Measurements from ENCODE around the gene OXCT1. TPM values are rescaled to one million over a fixed set of nuclear protein-coding genes. Genes with fewer than 3 reads are reported as not detected.

The OXCT1 gene
- total and polyA plus RNA-seq, 2 of the 4 experiments (the other 2 are of a cell fraction): 14.2 to 16.3 TPM

DNA sequence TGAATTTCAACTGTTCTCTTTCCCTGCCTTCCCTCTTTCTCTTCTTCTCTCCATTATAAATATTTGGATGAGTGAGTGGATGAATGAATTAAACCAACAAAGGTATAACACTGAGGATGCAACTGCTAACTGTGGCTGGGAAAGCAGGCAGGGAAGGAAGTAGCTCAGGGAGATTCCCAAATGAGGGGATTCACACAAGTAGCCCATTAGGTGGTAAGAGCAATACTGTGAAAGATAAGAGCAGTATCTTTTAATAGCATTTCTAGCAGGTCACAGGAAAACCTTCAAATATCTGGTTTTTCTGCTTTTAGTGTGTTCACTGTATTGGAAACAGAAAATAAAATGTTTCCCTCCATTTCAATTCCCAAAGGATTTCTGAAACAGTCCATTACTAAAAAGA lies 105.6 kb downstream of the OXCT1 start:
- TF ChIP-seq, protein P1, sequence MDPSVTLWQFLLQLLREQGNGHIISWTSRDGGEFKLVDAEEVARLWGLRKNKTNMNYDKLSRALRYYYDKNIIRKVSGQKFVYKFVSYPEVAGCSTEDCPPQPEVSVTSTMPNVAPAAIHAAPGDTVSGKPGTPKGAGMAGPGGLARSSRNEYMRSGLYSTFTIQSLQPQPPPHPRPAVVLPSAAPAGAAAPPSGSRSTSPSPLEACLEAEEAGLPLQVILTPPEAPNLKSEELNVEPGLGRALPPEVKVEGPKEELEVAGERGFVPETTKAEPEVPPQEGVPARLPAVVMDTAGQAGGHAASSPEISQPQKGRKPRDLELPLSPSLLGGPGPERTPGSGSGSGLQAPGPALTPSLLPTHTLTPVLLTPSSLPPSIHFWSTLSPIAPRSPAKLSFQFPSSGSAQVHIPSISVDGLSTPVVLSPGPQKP (IDR thresholded peaks at IDR 0.05; ENCODE audit: borderline replicate concordance, low read depth, low read length): no peak
- TF ChIP-seq NFE2L2 (IDR thresholded peaks at IDR 0.05; ENCODE audit: low read depth, low read length): no peak
- no peak for TF ChIP-seq BHLHE40 (IDR thresholded peaks at IDR 0.05; ENCODE audit: low read depth, low read length)
- TF ChIP-seq MAFK (IDR thresholded peaks at IDR 0.05; ENCODE audit: low read depth, low read length): no peak
- TF ChIP-seq, protein P2, sequence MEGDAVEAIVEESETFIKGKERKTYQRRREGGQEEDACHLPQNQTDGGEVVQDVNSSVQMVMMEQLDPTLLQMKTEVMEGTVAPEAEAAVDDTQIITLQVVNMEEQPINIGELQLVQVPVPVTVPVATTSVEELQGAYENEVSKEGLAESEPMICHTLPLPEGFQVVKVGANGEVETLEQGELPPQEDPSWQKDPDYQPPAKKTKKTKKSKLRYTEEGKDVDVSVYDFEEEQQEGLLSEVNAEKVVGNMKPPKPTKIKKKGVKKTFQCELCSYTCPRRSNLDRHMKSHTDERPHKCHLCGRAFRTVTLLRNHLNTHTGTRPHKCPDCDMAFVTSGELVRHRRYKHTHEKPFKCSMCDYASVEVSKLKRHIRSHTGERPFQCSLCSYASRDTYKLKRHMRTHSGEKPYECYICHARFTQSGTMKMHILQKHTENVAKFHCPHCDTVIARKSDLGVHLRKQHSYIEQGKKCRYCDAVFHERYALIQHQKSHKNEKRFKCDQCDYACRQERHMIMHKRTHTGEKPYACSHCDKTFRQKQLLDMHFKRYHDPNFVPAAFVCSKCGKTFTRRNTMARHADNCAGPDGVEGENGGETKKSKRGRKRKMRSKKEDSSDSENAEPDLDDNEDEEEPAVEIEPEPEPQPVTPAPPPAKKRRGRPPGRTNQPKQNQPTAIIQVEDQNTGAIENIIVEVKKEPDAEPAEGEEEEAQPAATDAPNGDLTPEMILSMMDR (conservative IDR thresholded peaks at IDR 0.05; ENCODE audit: low read depth, low read length): no peak
- TF ChIP-seq SMC3 (IDR thresholded peaks at IDR 0.05; ENCODE audit: low read depth, low read length): no peak
- TF ChIP-seq POLR2A (IDR thresholded peaks at IDR 0.05; ENCODE audit: low read depth, low read length): no peak
- no peak for TF ChIP-seq CHD1 (IDR thresholded peaks at IDR 0.05; ENCODE audit: low read depth, low read length)
- no peak for TF ChIP-seq FOS (IDR thresholded peaks at IDR 0.05; ENCODE audit: low read depth, low read length)
- TF ChIP-seq RAD21 (IDR thresholded peaks at IDR 0.05; ENCODE audit: low read length): no peak
- no peak for TF ChIP-seq MAZ (IDR thresholded peaks at IDR 0.05; ENCODE audit: borderline replicate concordance, low read depth, low read length)
- no peak for TF ChIP-seq RFX5 (IDR thresholded peaks at IDR 0.05; ENCODE audit: low read depth, low read length)
- no peak for TF ChIP-seq RCOR1 (IDR thresholded peaks at IDR 0.05; ENCODE audit: insufficient replicate concordance, low read length)
- TF ChIP-seq, protein P3, sequence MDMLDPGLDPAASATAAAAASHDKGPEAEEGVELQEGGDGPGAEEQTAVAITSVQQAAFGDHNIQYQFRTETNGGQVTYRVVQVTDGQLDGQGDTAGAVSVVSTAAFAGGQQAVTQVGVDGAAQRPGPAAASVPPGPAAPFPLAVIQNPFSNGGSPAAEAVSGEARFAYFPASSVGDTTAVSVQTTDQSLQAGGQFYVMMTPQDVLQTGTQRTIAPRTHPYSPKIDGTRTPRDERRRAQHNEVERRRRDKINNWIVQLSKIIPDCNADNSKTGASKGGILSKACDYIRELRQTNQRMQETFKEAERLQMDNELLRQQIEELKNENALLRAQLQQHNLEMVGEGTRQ (IDR thresholded peaks at IDR 0.05; ENCODE audit: low read depth, low read length): no peak
- H3K9me1 ChIP-seq (ENCODE audit: insufficient read depth, low read length): no peaks in the 10 kb centered on the region; the same call in 1 of the 2 replicates
- no peak overlapping the region for H4K5ac ChIP-seq (ENCODE audit: low read depth, low read length)
- no peaks in the 10 kb centered on the region for H4K20me1 ChIP-seq (ENCODE audit: insufficient read depth, low read length)
- no peak overlapping the region for H3K4ac ChIP-seq (ENCODE audit: low read depth, low read length)
- H2AFZ ChIP-seq (replicated peaks; ENCODE audit: low read length, poor library complexity): no peak overlapping the region
- no peak overlapping the region for H4K91ac ChIP-seq (ENCODE audit: insufficient read depth, low read depth, low read length)
- POLR2A ChIA-PET (ENCODE audit: unreplicated experiment): no interaction called here
- no peak overlapping the region for H2BK15ac ChIP-seq (ENCODE audit: low read depth, low read length)
- no peak overlapping the region for H2AK5ac ChIP-seq (ENCODE audit: low read depth, low read length)
- H3K9me3 ChIP-seq (ENCODE audit: control insufficient read depth, insufficient read depth, low read length): no peaks in the 10 kb centered on the region
- no peak overlapping the region for H3K9ac ChIP-seq (ENCODE audit: low read depth, low read length)
- in situ Hi-C loops (cut with MboI; ENCODE audit: low sequenced_read_pairs): no loop called here
- no TSS peak for BruUV-seq (replicated peaks)
- no peak overlapping the region for H2BK20ac ChIP-seq (ENCODE audit: low read depth, low read length)
- H2BK5ac ChIP-seq (ENCODE audit: low read depth, low read length, poor library complexity, severe bottlenecking): no peak overlapping the region
- H4K8ac ChIP-seq (ENCODE audit: low read depth in 2 of 2, low read length in 2 of 2): no peak overlapping the region
- H3K27me3 ChIP-seq (ENCODE audit: control insufficient read depth, insufficient read depth, low read length): no peaks in the 10 kb centered on the region
- H3K4me2 ChIP-seq (ENCODE audit: low read depth, low read length): no peak overlapping the region
- no peak overlapping the region for H3K23ac ChIP-seq (ENCODE audit: low read depth, low read length)
- no peak overlapping the region for H3K4me3 ChIP-seq (ENCODE audit: insufficient read depth, low read depth, low read length)
- DNase-seq: no peak
- H3K56ac ChIP-seq (ENCODE audit: extremely low read depth, insufficient read depth, low read length): no peak overlapping the region
- H2BK120ac ChIP-seq (ENCODE audit: low read depth, low read length): no peak overlapping the region
- dilution Hi-C loops (cut with HindIII; ENCODE audit: low sequenced_read_pairs, unreplicated experiment): no loop called here
- no peak overlapping the region for H3K18ac ChIP-seq (ENCODE audit: low read depth, low read length)
- CTCF ChIA-PET: interaction anchor here (1.1 kb wide), 1 partner anchor 49 kb away, joined by 3 read pairs; no protein-coding TSS in a partner anchor
- intact Hi-C loops (cut with micrococcal nuclease): no loop called here
- no peak for ATAC-seq (ENCODE audit: low read depth)
- H3K27ac ChIP-seq (ENCODE audit: insufficient read depth, low read length): no peak overlapping the region
- no peaks in the 10 kb centered on the region; the same call in 1 of the 2 replicates for H3K4me1 ChIP-seq (ENCODE audit: control insufficient read depth, insufficient read depth, low read length)
- peaks cover 1% of the 10 kb centered on the region; the same call in 1 of the 2 replicates for H3K36me3 ChIP-seq (ENCODE audit: control insufficient read depth, insufficient read depth, low read length)
- no peaks in the 10 kb centered on the region for H3K79me1 ChIP-seq (ENCODE audit: low read depth in 1 of 2, low read length in 2 of 2)
- H2AK9ac ChIP-seq (replicated peaks; ENCODE audit: low read depth, low read length, poor library complexity): no peak overlapping the region
- H3K14ac ChIP-seq (replicated peaks; ENCODE audit: low read depth, low read length): no peak overlapping the region
